GM21619 (cell line): ENCODE results near the gene SLC39A10.
"Not testable (repeated sequence)": the region's sequence is repeated elsewhere in the genome, so short reads cannot be mapped to it uniquely, and the experiment has no call there.

Source experiments
- ATAC-seq: cut with Tn5 transposase; IDR thresholded peaks from one replicate; pipeline ENCODE4 v1.9.1; 2021; ENCODE audit not compliant: unreplicated experiment

Gene SLC39A10

GRCh38 chr2:195671563-195671962 lies 14.5 kb downstream of the SLC39A10 start:
- ATAC-seq, result no peak

GRCh38 chr2:195672674-195673073 lies 15.6 kb downstream of the SLC39A10 start:
- no peak for ATAC-seq

- ATAC-seq, result no peak
These were observed 17.6 kb downstream of the SLC39A10 start for GRCh38 chr2:195674491-195675221.

GRCh38 chr2:195675783-195676427 lies 18.9 kb downstream of the SLC39A10 start:
- ATAC-seq, result no peak

GRCh38 chr2:195677290-195677689 lies 20.3 kb downstream of the SLC39A10 start:
- ATAC-seq, result no peak

- no peak for ATAC-seq
These were observed 20.9 kb downstream of the SLC39A10 start for GRCh38 chr2:195677884-195678283.

GRCh38 chr2:195682077-195682476 lies 25.1 kb downstream of the SLC39A10 start:
- no peak for ATAC-seq

GRCh38 chr2:195683174-195683573 lies 26.1 kb downstream of the SLC39A10 start:
- no peak for ATAC-seq

GRCh38 chr2:195686564-195686963 lies 29.5 kb downstream of the SLC39A10 start:
- ATAC-seq, result no peak

GRCh38 chr2:195687320-195688086 lies 30.5 kb downstream of the SLC39A10 start:
- ATAC-seq, result peak; percentile 61

- not testable (repeated sequence) for ATAC-seq
These were observed 35.5 kb downstream of the SLC39A10 start for GRCh38 chr2:195692531-195692930.

GRCh38 chr2:195694553-195694952 lies 37.5 kb downstream of the SLC39A10 start:
- no peak for ATAC-seq

GRCh38 chr2:195695002-195695631 lies 38.1 kb downstream of the SLC39A10 start:
- ATAC-seq, result no peak

- no peak for ATAC-seq
These were observed 39.0 kb downstream of the SLC39A10 start for GRCh38 chr2:195696012-195696411.

- ATAC-seq, result no peak
These were observed 40.7 kb downstream of the SLC39A10 start for GRCh38 chr2:195697681-195698220.

- ATAC-seq, result no peak
These were observed 43.5 kb downstream of the SLC39A10 start for GRCh38 chr2:195700480-195700879.

- no peak for ATAC-seq
These were observed 49.3 kb downstream of the SLC39A10 start for GRCh38 chr2:195706161-195706900.

- ATAC-seq, result no peak
These were observed 53.1 kb downstream of the SLC39A10 start for GRCh38 chr2:195709901-195710806.

- peak; percentile 89 for ATAC-seq
These were observed 54.5 kb downstream of the SLC39A10 start for GRCh38 chr2:195711478-195711877.
